H1 (cell line): ENCODE data around the gene BSN. TPM values are rescaled to one million over a fixed set of nuclear protein-coding genes. Genes with fewer than 3 reads are reported as not detected.

Experiments used
- CBX5 ChIP-seq: fragments of 300-800, 300-1000 bp; sonication (generic); IDR thresholded peaks from 2 replicates; pipeline ENCODE4 v1.7.1; 2016; ENCODE audit warnings: antibody characterized with exemption, low read length, low read depth
- CHD2 ChIP-seq: IDR thresholded peaks from 2 replicates; pipeline ENCODE4 v1.6.1; 2012; ENCODE audit warnings: low read length, improper control_type of control experiment
- CREB1 ChIP-seq: IDR thresholded peaks from 2 replicates; pipeline ENCODE4 v1.6.1; 2012; ENCODE audit warnings: inconsistent platforms
- CTBP2 ChIP-seq: IDR thresholded peaks from 2 replicates; pipeline ENCODE4 v1.7.0; 2011; ENCODE audit warnings: borderline replicate concordance, mild to moderate bottlenecking, moderate library complexity, mixed read lengths, low read length; ENCODE audit not compliant: insufficient read depth, insufficient read length
- E2F6 ChIP-seq: IDR thresholded peaks from 2 replicates; pipeline ENCODE4 v1.6.1; 2012; ENCODE audit warnings: inconsistent platforms
- HDAC2 ChIP-seq, 2 experiments: fragments of 300-600 bp in 1 of 2; sonication (generic) in 1 of 2; IDR thresholded peaks; 2 replicates each; pipeline ENCODE4 v1.6.1; 2011 to 2012; ENCODE audit warnings: low read depth in 2 of 2, low read length in 2 of 2, mild to moderate bottlenecking in 2 of 2, moderate library complexity in 2 of 2, borderline replicate concordance in 1 of 2, inconsistent platforms in 1 of 2
- KDM1A ChIP-seq: fragments of 200-600, 300-600 bp; sonication (generic); IDR thresholded peaks from 2 replicates; pipeline ENCODE4 v1.7.1; 2016; ENCODE audit warnings: mild to moderate bottlenecking, low read length, borderline replicate concordance
- SP2 ChIP-seq: IDR thresholded peaks from 2 replicates; pipeline ENCODE4 v1.6.1; 2012; ENCODE audit warnings: mild to moderate bottlenecking, low read length, inconsistent platforms
- polyA plus RNA-seq, 7 experiments: library from polyadenylated mRNA; depleted of rRNA in 3 of 7; stranded (reverse) in 5 of 7; unstranded in 2 of 7; fragments of >200 nt in 5 of 7; fragments of 200-250 nt in 2 of 7; gene quantifications; 1 replicate in 5 of 7; 2 replicates in 1 of 7; 4 replicates in 1 of 7; pipeline versions ENCODE4 v1.2.1 to v1.2.3, GENCODE V29; 2011 to 2013; ENCODE audit warnings: missing spikeins in 2 of 7, mixed read lengths in 2 of 7
- total RNA-seq: library from RNA; stranded (reverse); fragmentation: NEBNext Ultra II Directional; extraction: Animal tissue kit (Norgen Biotek cat#: 25700); gene quantifications from 2 replicates; pipeline ENCODE4 v1.2.1, GENCODE V29; 2021

Gene BSN
- total and polyA plus RNA-seq, 2 of the 8 experiments (the other 6 are each of a cell fraction or from before 2014, with no cell fraction given): 0.60 to 3.0 TPM

DNA sequence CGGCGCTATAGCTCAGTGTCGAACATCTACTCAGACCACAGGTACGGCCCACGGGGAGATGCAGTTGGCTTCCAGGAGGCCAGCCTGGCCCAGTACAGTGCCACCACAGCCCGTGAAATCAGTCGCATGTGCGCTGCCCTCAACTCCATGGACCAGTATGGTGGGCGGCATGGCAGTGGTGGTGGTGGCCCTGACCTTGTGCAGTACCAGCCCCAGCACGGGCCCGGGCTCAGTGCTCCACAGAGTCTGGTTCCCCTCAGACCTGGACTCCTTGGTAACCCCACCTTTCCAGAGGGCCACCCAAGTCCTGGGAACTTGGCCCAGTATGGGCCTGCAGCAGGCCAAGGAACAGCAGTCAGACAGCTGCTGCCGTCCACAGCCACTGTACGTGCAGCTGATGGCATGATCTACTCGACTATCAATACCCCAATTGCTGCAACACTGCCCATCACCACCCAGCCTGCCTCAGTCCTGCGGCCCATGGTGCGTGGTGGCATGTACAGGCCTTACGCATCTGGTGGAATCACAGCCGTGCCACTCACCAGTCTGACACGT, 101.5 kb downstream of the BSN start (continued):
- TF ChIP-seq E2F6 (no peak), CBX5 (no peak), CTBP2 (no peak), CREB1 (no peak), SP2 (no peak), CHD2 (no peak), HDAC2 (IDR thresholded peaks at IDR 0.05; ENCODE audit: borderline replicate concordance in 1 of 2, low read depth in 2 of 2, low read length in 2 of 2) (no peak), KDM1A (no peak)
